Measurements from ENCODE around the gene MERTK.
"Not testable (repeated sequence)": the region's sequence is repeated elsewhere in the genome, so short reads cannot be mapped to it uniquely, and the experiment has no call there.

The MERTK gene

GRCh38 chr2:111946294-111947114 is 48.1 kb downstream of the MERTK start:
- DNase-seq = no peak

DNA sequence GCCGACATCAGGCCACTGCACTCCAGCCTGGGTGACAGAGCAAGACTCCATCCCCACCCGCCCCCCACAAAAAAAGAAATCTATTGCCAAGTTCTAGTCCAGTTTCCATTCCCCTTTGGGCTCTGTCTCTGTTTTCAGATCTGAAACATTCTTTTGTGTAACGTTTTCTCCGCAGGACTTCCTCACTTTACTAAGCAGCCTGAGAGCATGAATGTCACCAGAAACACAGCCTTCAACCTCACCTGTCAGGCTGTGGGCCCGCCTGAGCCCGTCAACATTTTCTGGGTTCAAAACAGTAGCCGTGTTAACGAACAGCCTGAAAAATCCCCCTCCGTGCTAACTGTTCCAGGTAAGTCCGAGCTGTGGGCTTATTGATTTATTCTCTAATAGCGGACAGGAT is 48.8 kb downstream of the MERTK start:
- no peak for DNase-seq

GRCh38 chr2:111948832-111949231 is 50.4 kb downstream of the MERTK start:
- no peak for DNase-seq

- DNase-seq = no peak
These were observed 51.8 kb downstream of the MERTK start for GRCh38 chr2:111950236-111950635.

DNA sequence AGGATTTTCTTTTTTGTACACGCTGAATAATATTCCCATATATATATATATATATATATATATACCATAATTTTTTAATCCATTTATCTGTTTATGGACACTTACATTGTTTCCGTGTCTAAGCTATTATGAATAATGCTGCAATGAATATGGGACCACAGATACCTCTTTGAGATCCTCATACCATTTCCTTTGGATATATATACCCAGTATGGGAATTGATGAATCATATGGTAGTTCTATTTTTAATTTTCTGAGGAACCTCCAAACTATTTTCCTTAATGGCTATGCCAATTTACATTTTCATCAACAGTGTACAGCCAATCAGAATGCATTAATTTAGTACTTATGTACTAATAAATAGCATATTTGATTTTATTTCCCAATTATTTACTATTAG is 53.1 kb downstream of the MERTK start:
- no peak for DNase-seq

GRCh38 chr2:111952871-111953452 is 54.6 kb downstream of the MERTK start:
- no peak for DNase-seq

DNA sequence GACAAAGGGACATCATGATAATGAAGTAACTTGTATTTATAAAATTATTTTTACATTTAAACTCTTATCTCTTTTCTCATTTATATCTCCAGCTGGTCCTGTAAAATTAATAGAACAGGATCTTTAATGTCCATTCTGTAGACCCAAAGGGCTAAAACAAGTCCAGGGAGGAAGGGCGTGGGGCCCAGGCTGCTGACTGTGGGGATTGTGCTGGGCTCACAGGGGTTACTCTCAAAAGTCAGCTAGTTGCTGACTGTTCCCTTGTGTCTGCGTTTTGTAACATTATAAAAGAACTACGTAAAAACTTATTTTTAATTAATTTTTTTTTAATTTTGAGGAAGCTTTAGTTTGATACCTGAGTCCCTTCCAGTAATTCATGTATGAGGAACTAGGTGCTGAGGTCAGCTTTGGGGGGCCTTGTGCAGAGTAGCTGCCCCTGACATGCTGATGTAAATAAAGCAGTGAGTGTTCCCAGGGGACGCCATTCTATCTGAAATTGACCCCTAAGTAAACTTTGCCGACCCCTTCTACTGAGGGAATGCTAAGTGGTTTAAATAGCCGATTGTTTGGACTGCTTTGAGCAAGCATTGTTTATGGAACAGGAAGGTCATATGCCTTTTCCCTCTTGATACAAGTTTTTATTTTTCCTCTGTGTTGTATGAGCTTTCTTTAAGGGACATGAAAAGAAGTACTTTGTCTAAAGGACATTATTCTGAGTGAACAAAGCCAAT is 56.4 kb downstream of the MERTK start:
- DNase-seq = no peak

- no peak for DNase-seq
These were observed 59.5 kb downstream of the MERTK start for GRCh38 chr2:111957872-111958354.

- no peak for DNase-seq
These were observed 60.5 kb downstream of the MERTK start for GRCh38 chr2:111958901-111959300.

- DNase-seq = no peak
These were observed 63.3 kb downstream of the MERTK start for GRCh38 chr2:111961663-111962062.

- not testable (repeated sequence) for DNase-seq
These were observed 64.7 kb downstream of the MERTK start for GRCh38 chr2:111963086-111963485.

- not testable (repeated sequence) for DNase-seq
These were observed 65.1 kb downstream of the MERTK start for GRCh38 chr2:111963508-111963907.

GRCh38 chr2:111965062-111965461 is 66.7 kb downstream of the MERTK start:
- DNase-seq = no peak

- DNase-seq = no peak
These were observed 67.8 kb downstream of the MERTK start for GRCh38 chr2:111966241-111966640.

GRCh38 chr2:111967018-111967417 is 68.6 kb downstream of the MERTK start:
- no peak for DNase-seq

DNA sequence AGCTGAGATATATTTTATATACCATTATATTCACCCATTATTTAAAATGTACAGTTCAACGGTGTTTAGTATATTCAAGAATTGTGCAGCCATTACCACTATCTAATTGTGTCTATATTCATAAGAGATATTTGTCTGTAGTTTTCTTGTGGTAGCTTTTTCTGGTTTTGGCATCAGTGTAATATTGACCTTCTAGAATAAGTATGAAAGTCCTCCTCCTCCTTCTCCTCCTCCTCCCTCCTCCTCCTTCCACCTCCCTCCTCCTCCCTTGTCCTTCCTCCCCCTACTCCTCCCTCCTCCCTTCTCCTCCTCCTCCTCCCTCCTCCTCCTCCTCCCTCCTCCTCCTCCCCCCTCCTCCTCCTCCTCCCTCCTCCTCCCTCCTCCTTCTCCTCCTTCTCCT is 72.0 kb downstream of the MERTK start:
- DNase-seq = no peak

DNA sequence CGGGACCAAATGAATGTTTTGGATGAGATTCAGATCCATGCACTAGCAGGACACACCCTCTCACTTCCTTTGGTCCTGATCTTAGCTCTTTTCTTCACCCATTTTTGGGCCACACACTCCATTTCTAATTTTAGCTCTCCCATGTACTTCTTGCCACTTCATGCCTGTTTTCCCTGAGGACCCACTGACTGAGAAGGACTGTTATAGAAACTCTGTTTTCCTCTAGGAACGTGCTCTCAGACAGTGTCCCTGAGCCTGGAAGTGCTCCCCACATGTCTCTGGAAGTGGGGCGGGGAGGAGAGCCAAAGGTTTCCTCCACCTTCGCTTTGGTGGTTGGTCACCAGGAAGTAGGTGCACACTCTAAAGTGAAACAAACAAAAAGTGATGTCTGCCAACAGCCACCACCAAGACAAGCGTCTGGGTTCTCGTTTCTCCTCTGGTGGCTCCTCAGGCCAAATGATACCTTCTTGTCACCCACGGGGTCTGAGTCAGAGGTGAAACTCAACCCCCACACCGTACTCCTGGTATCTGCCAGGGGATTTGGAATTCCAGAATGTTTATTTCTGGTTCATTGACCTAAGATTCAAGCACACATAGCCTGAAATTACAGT is 74.7 kb downstream of the MERTK start:
- no peak for DNase-seq

- no peak for DNase-seq
These were observed 75.3 kb downstream of the MERTK start for GRCh38 chr2:111973701-111974100.

GRCh38 chr2:111975053-111975552 is 76.7 kb downstream of the MERTK start:
- DNase-seq = no peak

DNA sequence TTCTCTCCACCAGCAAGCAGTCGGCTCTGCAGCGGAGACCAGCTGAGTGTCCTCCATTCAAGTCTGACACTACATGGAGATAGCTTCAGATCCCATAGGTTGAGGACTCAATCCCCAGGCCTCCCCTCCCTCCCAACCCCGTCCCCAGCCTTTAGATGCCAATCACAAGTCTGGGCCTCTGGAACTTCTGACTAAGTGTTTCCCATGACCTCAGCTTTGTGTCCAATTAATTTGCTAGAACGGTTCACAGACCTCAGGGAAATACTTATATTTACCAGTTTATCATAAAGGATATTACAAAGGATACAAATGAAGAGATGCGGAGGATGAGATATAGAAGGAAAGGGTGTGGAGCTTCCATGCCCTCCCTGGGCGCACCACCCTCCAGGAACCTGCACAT is 77.4 kb downstream of the MERTK start:
- DNase-seq = no peak

DNA sequence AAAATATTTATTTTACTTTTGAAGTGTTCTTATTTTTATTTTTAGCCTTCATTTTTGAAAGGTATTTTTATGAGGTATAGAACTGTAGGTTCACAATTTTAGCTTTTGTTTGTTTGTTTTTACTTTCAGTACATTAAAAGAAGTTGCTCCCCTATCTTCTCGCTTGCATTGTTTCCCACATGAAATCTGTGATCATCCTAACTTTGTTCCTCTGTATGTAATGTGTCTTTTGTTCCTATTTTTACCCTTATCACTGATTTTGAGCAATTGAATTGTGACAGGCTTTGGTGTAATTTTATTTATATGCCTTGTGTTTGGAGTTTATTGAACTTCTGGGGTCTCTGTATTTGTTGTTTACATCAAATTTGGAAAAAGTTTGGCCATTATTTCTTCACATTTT is 78.8 kb downstream of the MERTK start:
- no peak for DNase-seq

- no peak for DNase-seq
These were observed 80.2 kb downstream of the MERTK start for GRCh38 chr2:111978452-111979170.

- no peak for DNase-seq
These were observed 83.3 kb downstream of the MERTK start for GRCh38 chr2:111981666-111982065.
